Astrocyte (in vitro differentiated cells and primary cell): ENCODE measurements around the gene TTC33. TPM values are rescaled to one million over a fixed set of nuclear protein-coding genes. Genes with fewer than 3 reads are reported as not detected.

ENCODE experiments used
- DNase-seq: peaks from one replicate; pipeline ENCODE4 v3.0.0-alpha.2; 2010; ENCODE audit warnings: low read depth
- FAIRE-seq: peaks from 2 replicates; lab custom pipeline; 2011; peaks lifted over from hg19 to GRCh38; lab: Jason Lieb, UNC
- H2AFZ ChIP-seq: 2 replicates; pipeline ENCODE4 v1.6.0; 2012; ENCODE audit warnings: low read depth, low read length, inconsistent platforms
- H3K27ac ChIP-seq: 2 replicates; pipeline ENCODE4 v1.5.1; 2011; ENCODE audit warnings: low read depth, low read length, inconsistent platforms
- H3K27me3 ChIP-seq: 2 replicates; pipeline ENCODE4 v1.6.0; 2011; ENCODE audit warnings: low read length, inconsistent platforms; ENCODE audit not compliant: insufficient read depth
- H3K36me3 ChIP-seq: 2 replicates; pipeline ENCODE4 v1.5.1; 2011; ENCODE audit warnings: low read length, inconsistent platforms; ENCODE audit not compliant: insufficient read depth
- H3K4me1 ChIP-seq: 2 replicates; pipeline ENCODE4 v1.5.1; 2011; ENCODE audit warnings: low read length, inconsistent platforms; ENCODE audit not compliant: insufficient read depth
- H3K4me2 ChIP-seq: 2 replicates; pipeline ENCODE4 v1.6.0; 2012; ENCODE audit warnings: low read length, inconsistent platforms
- H3K4me3 ChIP-seq: 2 replicates; pipeline ENCODE4 v1.5.1; 2011; ENCODE audit warnings: low read depth, mild to moderate bottlenecking, low read length, inconsistent platforms; ENCODE audit not compliant: insufficient read depth
- H3K79me2 ChIP-seq: 2 replicates; pipeline ENCODE4 v1.6.0; 2012; ENCODE audit warnings: mild to moderate bottlenecking, low read length, inconsistent platforms; ENCODE audit not compliant: insufficient read depth
- H3K9ac ChIP-seq: 2 replicates; pipeline ENCODE4 v1.6.0; 2012; ENCODE audit warnings: mild to moderate bottlenecking, low read length, inconsistent platforms
- H3K9me3 ChIP-seq: 2 replicates; pipeline ENCODE4 v1.5.1; 2012; ENCODE audit warnings: low read depth, mild to moderate bottlenecking, low read length, inconsistent platforms; ENCODE audit not compliant: insufficient read depth
- H4K20me1 ChIP-seq: 2 replicates; pipeline ENCODE4 v1.6.0; 2012; ENCODE audit warnings: low read length, inconsistent platforms; ENCODE audit not compliant: insufficient read depth
- H3K27ac Mint-ChIP-seq: one replicate; pipeline ENCODE4 v1.8.0; 2021; ENCODE audit warnings: mild to moderate bottlenecking, mixed read lengths; ENCODE audit not compliant: unreplicated experiment
- H3K27me3 Mint-ChIP-seq: one replicate; pipeline ENCODE4 v1.8.0; 2021; ENCODE audit warnings: low read depth, mixed read lengths; ENCODE audit not compliant: unreplicated experiment
- H3K36me3 Mint-ChIP-seq: one replicate; pipeline ENCODE4 v1.8.0; 2021; ENCODE audit warnings: low read depth, mixed read lengths; ENCODE audit not compliant: unreplicated experiment
- H3K4me1 Mint-ChIP-seq: one replicate; pipeline ENCODE4 v1.8.0; 2021; ENCODE audit warnings: low read depth, mixed read lengths; ENCODE audit not compliant: unreplicated experiment
- H3K4me3 Mint-ChIP-seq: one replicate; pipeline ENCODE4 v1.8.0; 2021; ENCODE audit warnings: mild to moderate bottlenecking, moderate library complexity, mixed read lengths; ENCODE audit not compliant: unreplicated experiment
- H3K9me3 Mint-ChIP-seq: one replicate; pipeline ENCODE4 v1.8.0; 2021; ENCODE audit warnings: mild to moderate bottlenecking, mixed read lengths; ENCODE audit not compliant: unreplicated experiment
- EZH2 ChIP-seq: IDR thresholded peaks from 2 replicates; pipeline ENCODE4 v1.6.1; 2012; ENCODE audit warnings: mild to moderate bottlenecking, low read length, inconsistent platforms; ENCODE audit not compliant: insufficient read depth
- total RNA-seq: library from RNA; stranded (reverse); gene quantifications from 2 replicates; pipeline ENCODE4 v1.2.1, GENCODE V29; 2021
- TF ChIP-seq, protein P1 (sequence below): IDR thresholded peaks from 2 replicates; pipeline ENCODE4 v1.5.1; 2011; ENCODE audit warnings: low read depth, mild to moderate bottlenecking, inconsistent platforms, low read length, moderate library complexity; ENCODE audit not compliant: insufficient read depth

Gene TTC33
- total RNA-seq, 1 donor from 2014 or later = 13.3 TPM

DNA sequence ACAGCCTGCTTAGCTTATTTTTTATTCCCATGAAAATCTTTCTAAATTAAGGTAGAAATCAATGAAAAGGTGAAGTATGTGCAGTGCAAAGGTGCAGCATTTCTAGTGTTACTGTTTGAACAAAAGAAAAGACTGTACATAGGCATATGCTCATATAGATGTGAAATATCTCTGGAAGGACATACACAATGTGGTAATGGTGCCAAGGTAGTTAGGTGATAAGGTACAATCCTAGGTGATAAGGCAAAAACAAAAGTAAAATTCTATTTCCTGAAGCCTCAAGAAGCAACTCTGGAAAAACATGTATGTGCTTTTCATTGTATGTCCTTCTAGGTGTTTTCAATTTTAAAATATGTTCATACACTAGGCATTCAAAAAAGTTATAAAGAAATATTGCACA is 215.5 kb downstream of the TTC33 start:
- Histone ChIP-seq H3K9me3 (no peaks in the 10 kb centered on the region), H2AFZ (no peak overlapping the region), H3K4me1 (no peaks in the 10 kb centered on the region), H3K27ac (no peak overlapping the region), H3K79me2 (no peaks in the 10 kb centered on the region), H3K4me2 (no peak overlapping the region), H3K4me3 (no peak overlapping the region), H3K9ac (no peak overlapping the region), H4K20me1 (no peaks in the 10 kb centered on the region), H3K36me3 (no peaks in the 10 kb centered on the region), H3K27me3 (no peaks in the 10 kb centered on the region)
- H3K27me3 Mint-ChIP-seq = no peaks in the 10 kb centered on the region
- no peak for FAIRE-seq
- no peak overlapping the region for H3K27ac Mint-ChIP-seq
- H3K4me3 Mint-ChIP-seq = no peak overlapping the region
- no peak for DNase-seq
- H3K9me3 Mint-ChIP-seq = peaks cover 4% of the 10 kb centered on the region
- TF ChIP-seq EZH2 = no peak
- TF ChIP-seq, protein P1, sequence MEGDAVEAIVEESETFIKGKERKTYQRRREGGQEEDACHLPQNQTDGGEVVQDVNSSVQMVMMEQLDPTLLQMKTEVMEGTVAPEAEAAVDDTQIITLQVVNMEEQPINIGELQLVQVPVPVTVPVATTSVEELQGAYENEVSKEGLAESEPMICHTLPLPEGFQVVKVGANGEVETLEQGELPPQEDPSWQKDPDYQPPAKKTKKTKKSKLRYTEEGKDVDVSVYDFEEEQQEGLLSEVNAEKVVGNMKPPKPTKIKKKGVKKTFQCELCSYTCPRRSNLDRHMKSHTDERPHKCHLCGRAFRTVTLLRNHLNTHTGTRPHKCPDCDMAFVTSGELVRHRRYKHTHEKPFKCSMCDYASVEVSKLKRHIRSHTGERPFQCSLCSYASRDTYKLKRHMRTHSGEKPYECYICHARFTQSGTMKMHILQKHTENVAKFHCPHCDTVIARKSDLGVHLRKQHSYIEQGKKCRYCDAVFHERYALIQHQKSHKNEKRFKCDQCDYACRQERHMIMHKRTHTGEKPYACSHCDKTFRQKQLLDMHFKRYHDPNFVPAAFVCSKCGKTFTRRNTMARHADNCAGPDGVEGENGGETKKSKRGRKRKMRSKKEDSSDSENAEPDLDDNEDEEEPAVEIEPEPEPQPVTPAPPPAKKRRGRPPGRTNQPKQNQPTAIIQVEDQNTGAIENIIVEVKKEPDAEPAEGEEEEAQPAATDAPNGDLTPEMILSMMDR = no peak
- H3K36me3 Mint-ChIP-seq = no peaks in the 10 kb centered on the region
- H3K4me1 Mint-ChIP-seq = no peaks in the 10 kb centered on the region

DNA sequence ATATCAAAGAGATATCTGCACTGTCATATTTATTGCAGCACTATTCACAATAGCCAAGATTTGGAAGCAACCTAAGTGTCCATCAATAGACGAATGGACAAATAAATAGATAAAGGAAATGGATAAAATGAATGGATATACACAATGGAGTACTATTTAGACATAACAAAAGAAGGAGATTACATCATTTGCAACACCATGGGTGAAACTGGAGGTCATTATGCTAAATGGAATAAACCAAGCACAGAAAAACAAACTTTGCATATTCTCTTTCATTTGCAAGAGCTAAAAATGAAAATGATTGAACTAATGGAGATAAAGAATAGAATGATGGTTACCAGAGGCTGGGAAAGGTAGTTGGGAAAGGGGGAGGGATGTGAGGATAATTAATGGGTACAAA is 231.1 kb downstream of the TTC33 start:
- no peaks in the 10 kb centered on the region for H3K79me2 ChIP-seq
- Mint-ChIP-seq H3K9me3 (no peaks in the 10 kb centered on the region), H3K4me3 (no peak overlapping the region), H3K27me3 (no peaks in the 10 kb centered on the region), H3K36me3 (no peaks in the 10 kb centered on the region), H3K27ac (no peak overlapping the region), H3K4me1 (no peaks in the 10 kb centered on the region)
- FAIRE-seq (no peak), DNase-seq (no peak)
- H3K4me1 ChIP-seq = no peaks in the 10 kb centered on the region
- no peaks in the 10 kb centered on the region for H3K27me3 ChIP-seq
- H3K4me3 ChIP-seq = no peak overlapping the region
- H3K4me2 ChIP-seq = no peak overlapping the region
- no peaks in the 10 kb centered on the region for H3K9me3 ChIP-seq
- H3K36me3 ChIP-seq = no peaks in the 10 kb centered on the region
- H3K9ac ChIP-seq = no peak overlapping the region
- no peaks in the 10 kb centered on the region for H4K20me1 ChIP-seq
- TF ChIP-seq, protein P1 = no peak
- TF ChIP-seq EZH2 = no peak
- no peak overlapping the region for H2AFZ ChIP-seq
- H3K27ac ChIP-seq = no peak overlapping the region

- Histone ChIP-seq H3K4me2 (no peak overlapping the region), H3K4me1 (peaks cover 3% of the 10 kb centered on the region), H3K4me3 (no peak overlapping the region), H3K9ac (no peak overlapping the region), H3K27ac (no peak overlapping the region), H2AFZ (no peak overlapping the region), H3K79me2 (no peaks in the 10 kb centered on the region), H4K20me1 (no peaks in the 10 kb centered on the region), H3K9me3 (no peaks in the 10 kb centered on the region), H3K27me3 (no peaks in the 10 kb centered on the region), H3K36me3 (no peaks in the 10 kb centered on the region)
- DNase-seq (no peak), FAIRE-seq (no peak)
- H3K27ac Mint-ChIP-seq = no peak overlapping the region
- no peak overlapping the region for H3K4me3 Mint-ChIP-seq
- H3K9me3 Mint-ChIP-seq = no peaks in the 10 kb centered on the region
- no peaks in the 10 kb centered on the region for H3K27me3 Mint-ChIP-seq
- no peaks in the 10 kb centered on the region for H3K4me1 Mint-ChIP-seq
- H3K36me3 Mint-ChIP-seq = no peaks in the 10 kb centered on the region
- no peak for TF ChIP-seq EZH2
- TF ChIP-seq, protein P1 = no peak
These were observed 233.8 kb downstream of the TTC33 start for GRCh38 chr5:40521925-40522324.
